ENCODE measurements around the gene CDK19. TPM values are rescaled to one million over a fixed set of nuclear protein-coding genes. Genes with fewer than 3 reads are reported as not detected.

CDK19 gene
- total and polyA plus RNA-seq, 2 experiments from 2014 or later, result 7.7 to 10.1 TPM

GRCh38 chr6:110592765-110593164 is 222.5 kb downstream of the CDK19 start (continued):
- TF ChIP-seq ZNF462 (CRISPR knock-in tag; IDR thresholded peaks at IDR 0.05), result no peak

- H3K27ac ChIP-seq (ENCODE audit: low read depth), result no peak overlapping the region
- Mint-ChIP-seq H3K27me3 (ENCODE audit: insufficient read depth, low read depth, poor library complexity) (no peaks in the 10 kb centered on the region), H3K27ac (no peak overlapping the region), H3K4me3 (no peak overlapping the region), H3K9me3 (no peaks in the 10 kb centered on the region), H3K36me3 (ENCODE audit: low read depth) (no peaks in the 10 kb centered on the region), H3K4me1 (no peaks in the 10 kb centered on the region)
- DNase-seq (ENCODE audit: low spot score) (no peak), ATAC-seq (no peak)
- H3F3A ChIP-seq (replicated peaks; ENCODE audit: low read depth), result no peaks in the 10 kb centered on the region
- H3K27me3 ChIP-seq (ENCODE audit: insufficient read depth), result no peaks in the 10 kb centered on the region
- no peak overlapping the region for H3K4me2 ChIP-seq
- no peak overlapping the region for H2AFZ ChIP-seq
- no peak overlapping the region for H3K4me3 ChIP-seq
- H3K79me2 ChIP-seq (replicated peaks; ENCODE audit: insufficient read depth), result no peaks in the 10 kb centered on the region
- TF ChIP-seq JUNB (IDR thresholded peaks at IDR 0.05; ENCODE audit: unreplicated experiment) (no peak), CTCF (conservative IDR thresholded peaks at IDR 0.05; ENCODE audit: low read depth in 2 of 2) (no peak), EZH2phosphoT487 (IDR thresholded peaks at IDR 0.05; ENCODE audit: unreplicated experiment) (no peak), STAT1 (IDR thresholded peaks at IDR 0.05; ENCODE audit: unreplicated experiment) (no peak)
- H3K9me2 ChIP-seq (ENCODE audit: insufficient read depth), result no peaks in the 10 kb centered on the region
- H3K36me3 ChIP-seq (ENCODE audit: insufficient read depth), result no peaks in the 10 kb centered on the region
- no peaks in the 10 kb centered on the region for H4K20me1 ChIP-seq (replicated peaks; ENCODE audit: insufficient read depth)
- H3K4me1 ChIP-seq (ENCODE audit: insufficient read depth), result no peaks in the 10 kb centered on the region
Observed at GRCh38 chr6:110590821-110591351, 224.4 kb downstream of the CDK19 start.
